Heart left ventricle (tissue), 13 donors: ENCODE measurements around the gene AKNA.

Experiments used
- CTCF ChIP-seq, 12 donors: fragments of 200-600 bp; sonication (generic) in 4 of 12; IDR thresholded peaks; one replicate each; pipeline versions ENCODE4 v1.5.0 to v1.8.0; 2018 to 2022; ENCODE audit warnings: antibody characterized with exemption in 12 of 12, mild to moderate bottlenecking in 5 of 12
- POLR2A ChIP-seq, 2 donors: fragments of 450-650 bp; IDR thresholded peaks; one replicate each; pipeline ENCODE4 v1.6.1; 2017; ENCODE audit warnings: antibody characterized with exemption in 2 of 2, mild to moderate bottlenecking in 2 of 2, moderate library complexity in 2 of 2
- donor health status: ischemic (EF 13 %, LVEDD 7.1; RV severe dilation, severe dysfunction).
- donor health status: DM: no; HTN: yes; CAD: no.
- donor health status: DM: no; HTN: no; CAD: no.
- donor health status: ischemic (EF 25% LVEDD 6.9; RV normal size, moderate dysfunction).
- donor health status: ischemic (EF 25% LVEDD 5.7; RV mildly dilated, moderate dysfunction).
- donor health status: ischemic (EF 35%, LVEDD 5.7; RV mildly dilated, moderate dysfunction).
- donor health status: nonischemic (EF 11% LVEDD 7.7; RV severe dilation, severe dysfunction).
- donor health status: DM: yes; HTN: yes; CAD: no.
- donor health status: PGD.
- donor health status: ischemic (EF 29% LVEDD 5.4; RV normal size, mild dysfunction).
- donor health status: nonischemic (EF 23%, LVEDD 6.1; RV moderate dilation, normal function).

GRCh38 chr9:114430457-114430856, 42.7 kb upstream of the AKNA start:
- no peak for TF ChIP-seq CTCF (IDR thresholded peaks at IDR 0.05)
- TF ChIP-seq POLR2A (IDR thresholded peaks at IDR 0.05): no peak
